Measurements from ENCODE around the gene PITPNM3. TPM values are rescaled to one million over a fixed set of nuclear protein-coding genes. Genes with fewer than 3 reads are reported as not detected.

The PITPNM3 gene
- total and polyA plus RNA-seq, 11 donors = 0.16 to 1.7 (median 0.33) TPM

GRCh38 chr17:6506679-6507231, 49.6 kb downstream of the PITPNM3 start:
- ATAC-seq (no peak), DNase-seq (no peak)
- H3K4me3 ChIP-seq = no peak overlapping the region
- TF ChIP-seq POLR2A (IDR thresholded peaks at IDR 0.05) (no peak), CTCF (IDR thresholded peaks at IDR 0.05) (no peak)
- H3K9me3 ChIP-seq = no peaks in the 10 kb centered on the region
- H3K4me1 ChIP-seq = no peaks in the 10 kb centered on the region
- peaks cover 0 to 29% (median 0%) of the 10 kb centered on the region in 9 donors for H3K27me3 ChIP-seq
- peak overlapping the region in 1 of 12 donors; percentile 43 for H3K27ac ChIP-seq
- 61 to 77% (median 69%) methylated on average over 3 to 5 of the region's 5 CpGs for WGBS, 4 donors
- no peaks in the 10 kb centered on the region for H3K36me3 ChIP-seq
- intact Hi-C loops (cut with DNase I) = no loop called here

GRCh38 chr17:6505425-6506142, 50.8 kb downstream of the PITPNM3 start:
- no peak overlapping the region for H3K27ac ChIP-seq
- H3K4me3 ChIP-seq = no peak overlapping the region
- no peaks in the 10 kb centered on the region for H3K4me1 ChIP-seq
- no peaks in the 10 kb centered on the region for H3K36me3 ChIP-seq
- H3K9me3 ChIP-seq = no peaks in the 10 kb centered on the region
- TF ChIP-seq POLR2A (IDR thresholded peaks at IDR 0.05) = no peak
- no peak for TF ChIP-seq CTCF (IDR thresholded peaks at IDR 0.05)
- WGBS, 4 donors = 75 to 85% (median 80%) methylated on average over 11 to 12 of the region's 12 CpGs
- ATAC-seq (no peak), DNase-seq (no peak)
- intact Hi-C loops (cut with DNase I) = no loop called here
- peaks cover 0 to 22% (median 0%) of the 10 kb centered on the region in 9 donors for H3K27me3 ChIP-seq

- Histone ChIP-seq H3K27ac (no peak overlapping the region), H3K36me3 (no peaks in the 10 kb centered on the region), H3K27me3 (peaks cover 0 to 8% (median 0%) of the 10 kb centered on the region in 9 donors), H3K4me3 (no peak overlapping the region), H3K4me1 (no peaks in the 10 kb centered on the region), H3K9me3 (no peaks in the 10 kb centered on the region)
- 82 to 90% (median 85%) methylated on average over 7 of the region's 7 CpGs for WGBS, 4 donors
- DNase-seq = no peak
- ATAC-seq = no peak
- intact Hi-C loops (cut with DNase I) = no loop called here
- TF ChIP-seq POLR2A (IDR thresholded peaks at IDR 0.05) (no peak), CTCF (IDR thresholded peaks at IDR 0.05) (no peak)
Measured at GRCh38 chr17:6503641-6504195, 52.6 kb downstream of the PITPNM3 start.

GRCh38 chr17:6502871-6503509, 53.4 kb downstream of the PITPNM3 start:
- DNase-seq (no peak), ATAC-seq (no peak)
- Histone ChIP-seq H3K4me1 (peaks cover 0 to 1% (median 0%) of the 10 kb centered on the region in 12 donors), H3K9me3 (no peaks in the 10 kb centered on the region), H3K27ac (no peak overlapping the region), H3K27me3 (peaks cover 0 to 3% (median 0%) of the 10 kb centered on the region in 9 donors), H3K36me3 (no peaks in the 10 kb centered on the region), H3K4me3 (no peak overlapping the region)
- intact Hi-C loops (cut with DNase I) = no loop called here
- TF ChIP-seq CTCF (IDR thresholded peaks at IDR 0.05) (no peak), POLR2A (IDR thresholded peaks at IDR 0.05) (no peak)
- WGBS, 4 donors = 82 to 89% (median 86%) methylated on average over 8 of the region's 8 CpGs

Data from heart left ventricle (tissue), 16 donors.